Caco-2 (cell line): Measurements from ENCODE around the gene RWDD1. TPM values are rescaled to one million over a fixed set of nuclear protein-coding genes. Genes with fewer than 3 reads are reported as not detected.

Experiments
- BruUV-seq: library from RNA; stranded (reverse); fragments of 400-500 nt; replicated peaks from 2 replicates; lab custom pipeline; 2021; lab: Mats Ljungman, UMichigan
- CTCF ChIA-PET: fragments of 300-600 bp; sonication (Branson Sonifier 250); formaldehyde crosslinking; loops from one replicate; lab custom pipeline; 2022; ENCODE audit warnings: antibody characterized with exemption; lab: Charles Lee
- POLR2A ChIA-PET: fragments of 300-600 bp; sonication (Branson Sonifier 250); formaldehyde crosslinking; loops from one replicate; lab custom pipeline; 2022; ENCODE audit warnings: antibody characterized with exemption; lab: Charles Lee
- DNase-seq, 2 experiments: peaks; one replicate each; pipeline versions ENCODE4 v3.0.0 to v3.0.0-alpha.2; 2020 to 2022
- H3K27me3 ChIP-seq: replicated peaks from 2 replicates; pipeline ENCODE4 v1.6.0; 2011; ENCODE audit warnings: low read length; ENCODE audit not compliant: control insufficient read depth, insufficient read depth
- H3K36me3 ChIP-seq: 2 replicates; pipeline ENCODE4 v1.5.1; 2011; ENCODE audit warnings: low read length; ENCODE audit not compliant: control insufficient read depth, insufficient read depth
- H3K4me1 ChIP-seq: fragments of 250-450 bp; sonication (Bioruptor Pico); 2 replicates; pipeline ENCODE4 v1.5.1; 2020; ENCODE audit warnings: mild to moderate bottlenecking
- H3K4me3 ChIP-seq: 2 replicates; pipeline ENCODE4 v1.5.1; 2011; ENCODE audit warnings: low read depth, mild to moderate bottlenecking, control low read depth, low read length
- H3K9me3 ChIP-seq: fragments of 250-450 bp; sonication (Bioruptor Pico); 2 replicates; pipeline ENCODE4 v1.5.1; 2020; ENCODE audit warnings: mild to moderate bottlenecking, moderate library complexity
- H3K27ac Mint-ChIP-seq: one replicate; pipeline ENCODE4 v1.8.0; 2022; ENCODE audit warnings: mixed read lengths; ENCODE audit not compliant: unreplicated experiment
- H3K27me3 Mint-ChIP-seq: one replicate; pipeline ENCODE4 v1.8.0; 2022; ENCODE audit warnings: mixed read lengths; ENCODE audit not compliant: insufficient read depth, unreplicated experiment
- H3K36me3 Mint-ChIP-seq: one replicate; pipeline ENCODE4 v1.8.0; 2022; ENCODE audit warnings: mild to moderate bottlenecking, mixed read lengths; ENCODE audit not compliant: insufficient read depth, unreplicated experiment
- H3K4me1 Mint-ChIP-seq: one replicate; pipeline ENCODE4 v1.8.0; 2022; ENCODE audit warnings: low read depth, mixed read lengths; ENCODE audit not compliant: unreplicated experiment
- H3K4me3 Mint-ChIP-seq: one replicate; pipeline ENCODE4 v1.8.0; 2022; ENCODE audit warnings: mild to moderate bottlenecking, moderate library complexity, mixed read lengths; ENCODE audit not compliant: unreplicated experiment
- H3K9me3 Mint-ChIP-seq: one replicate; pipeline ENCODE4 v1.8.0; 2022; ENCODE audit warnings: mixed read lengths; ENCODE audit not compliant: unreplicated experiment
- intact Hi-C: fragments of 100-400 bp; cut with micrococcal nuclease; formaldehyde crosslinking; loops from one replicate; pipeline ENCODE4 v1.10.0; 2022; ENCODE audit not compliant: unreplicated experiment
- total RNA-seq: library from RNA; stranded (reverse); gene quantifications from 2 replicates; pipeline ENCODE4 v1.2.3, GENCODE V29; 2022
- TF ChIP-seq, protein P1 (sequence below), 2 experiments: fragments of 200-600 bp in 1 of 2; IDR thresholded peaks; 1 replicate in 1 of 2; 2 replicates in 1 of 2; pipeline versions ENCODE4 v1.5.1 to v1.8.0; 2011 to 2022; ENCODE audit warnings: antibody characterized with exemption in 1 of 2, control low read depth in 1 of 2, inconsistent platforms in 1 of 2, low read depth in 1 of 2, low read length in 1 of 2, mild to moderate bottlenecking in 1 of 2, moderate library complexity in 1 of 2; ENCODE audit not compliant: insufficient read depth in 1 of 2, severe bottlenecking in 1 of 2, unreplicated experiment in 1 of 2

The RWDD1 gene
- total RNA-seq, 1 experiment from 2014 or later = 35.0 TPM

- Histone ChIP-seq H3K4me1 (peaks cover 52% of the 10 kb centered on the region), H3K9me3 (no peaks in the 10 kb centered on the region), H3K36me3 (no peaks in the 10 kb centered on the region), H3K4me3 (no peak overlapping the region), H3K27me3 (no peaks in the 10 kb centered on the region)
- peaks cover 5% of the 10 kb centered on the region for H3K36me3 Mint-ChIP-seq
- intact Hi-C loops = no loop called here
- no peaks in the 10 kb centered on the region for H3K9me3 Mint-ChIP-seq
- no peak for DNase-seq
- no TSS peak for BruUV-seq
- peak overlapping the region; percentile 17 for H3K27ac Mint-ChIP-seq
- peaks cover 37% of the 10 kb centered on the region for H3K4me1 Mint-ChIP-seq
- TF ChIP-seq, protein P1, sequence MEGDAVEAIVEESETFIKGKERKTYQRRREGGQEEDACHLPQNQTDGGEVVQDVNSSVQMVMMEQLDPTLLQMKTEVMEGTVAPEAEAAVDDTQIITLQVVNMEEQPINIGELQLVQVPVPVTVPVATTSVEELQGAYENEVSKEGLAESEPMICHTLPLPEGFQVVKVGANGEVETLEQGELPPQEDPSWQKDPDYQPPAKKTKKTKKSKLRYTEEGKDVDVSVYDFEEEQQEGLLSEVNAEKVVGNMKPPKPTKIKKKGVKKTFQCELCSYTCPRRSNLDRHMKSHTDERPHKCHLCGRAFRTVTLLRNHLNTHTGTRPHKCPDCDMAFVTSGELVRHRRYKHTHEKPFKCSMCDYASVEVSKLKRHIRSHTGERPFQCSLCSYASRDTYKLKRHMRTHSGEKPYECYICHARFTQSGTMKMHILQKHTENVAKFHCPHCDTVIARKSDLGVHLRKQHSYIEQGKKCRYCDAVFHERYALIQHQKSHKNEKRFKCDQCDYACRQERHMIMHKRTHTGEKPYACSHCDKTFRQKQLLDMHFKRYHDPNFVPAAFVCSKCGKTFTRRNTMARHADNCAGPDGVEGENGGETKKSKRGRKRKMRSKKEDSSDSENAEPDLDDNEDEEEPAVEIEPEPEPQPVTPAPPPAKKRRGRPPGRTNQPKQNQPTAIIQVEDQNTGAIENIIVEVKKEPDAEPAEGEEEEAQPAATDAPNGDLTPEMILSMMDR (IDR thresholded peaks at IDR 0.05; ENCODE audit: insufficient read depth in 1 of 2, low read depth in 1 of 2, low read length in 1 of 2, severe bottlenecking in 1 of 2, unreplicated experiment in 1 of 2) = no peak
- H3K27me3 Mint-ChIP-seq = no peaks in the 10 kb centered on the region
- ChIA-PET CTCF (no interaction called here), POLR2A (no interaction called here)
- peak overlapping the region; percentile 60 for H3K4me3 Mint-ChIP-seq
Measured at GRCh38 chr6:116528133-116528532, 43.2 kb upstream of the RWDD1 start.

- Histone ChIP-seq H3K27me3 (no peaks in the 10 kb centered on the region), H3K4me3 (no peak overlapping the region), H3K36me3 (no peaks in the 10 kb centered on the region), H3K9me3 (no peaks in the 10 kb centered on the region), H3K4me1 (peaks cover 47% of the 10 kb centered on the region)
- H3K9me3 Mint-ChIP-seq = no peaks in the 10 kb centered on the region
- intact Hi-C loops = loop anchor here (1.0 kb wide), 1 partner anchor 17 kb away; the partner anchor contains the start of gene CALHM5
- peak; percentile 58 to 60 for DNase-seq
- ChIA-PET CTCF (interaction anchor here (0.9 kb wide), 1 partner anchor 17 kb away, joined by 3 read pairs; the partner anchor contains the start of gene CALHM5), POLR2A (no interaction called here)
- no TSS peak for BruUV-seq
- TF ChIP-seq, protein P1 (IDR thresholded peaks at IDR 0.05; ENCODE audit: insufficient read depth in 1 of 2, low read depth in 1 of 2, low read length in 1 of 2, severe bottlenecking in 1 of 2, unreplicated experiment in 1 of 2) = no peak
- H3K4me1 Mint-ChIP-seq = peaks cover 37% of the 10 kb centered on the region
- H3K27me3 Mint-ChIP-seq = no peaks in the 10 kb centered on the region
- H3K36me3 Mint-ChIP-seq = peaks cover 5% of the 10 kb centered on the region
- H3K4me3 Mint-ChIP-seq = peak overlapping the region; percentile 60
- H3K27ac Mint-ChIP-seq = peak overlapping the region; percentile 17
Measured at GRCh38 chr6:116528780-116529179, 42.5 kb upstream of the RWDD1 start.

DNA sequence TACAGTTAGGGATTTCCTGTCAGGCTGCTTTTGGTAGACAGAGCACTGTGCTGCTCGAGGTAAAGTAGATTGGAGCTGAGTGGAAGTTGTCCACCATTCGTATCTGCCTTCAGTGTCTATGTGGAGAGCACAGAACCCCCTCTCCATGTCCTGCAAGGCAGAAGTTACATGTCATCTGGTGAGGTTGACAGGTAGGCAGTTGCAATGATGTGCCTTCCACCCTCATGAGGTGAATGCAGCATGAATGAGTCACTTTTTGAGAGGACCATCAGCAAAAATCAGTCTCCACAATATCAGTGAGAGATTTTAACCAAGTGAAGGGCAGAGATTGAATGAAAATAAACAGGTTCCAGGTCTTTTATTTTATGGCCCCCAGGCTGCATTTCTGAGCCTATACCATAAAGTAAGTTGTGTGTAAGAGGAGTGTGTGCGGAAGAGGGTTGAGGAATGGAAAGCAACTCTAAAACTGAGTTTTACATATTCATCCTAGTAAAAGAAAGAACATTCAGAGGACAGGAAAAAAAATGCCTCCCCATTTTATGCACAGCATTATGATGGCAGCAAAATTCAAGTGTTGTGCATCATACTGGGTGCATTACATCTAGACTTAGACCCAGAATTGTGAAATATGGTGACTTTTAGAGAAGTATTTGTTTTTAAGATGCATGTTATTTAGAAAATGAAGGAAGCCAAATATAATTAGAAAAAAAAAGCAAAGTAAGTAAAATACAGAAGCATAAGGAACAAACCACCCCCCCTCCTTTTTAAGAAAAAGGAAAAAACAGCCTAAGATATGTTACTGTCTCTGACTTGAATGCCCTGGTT is 41.6 kb upstream of the RWDD1 start:
- Mint-ChIP-seq H3K36me3 (peaks cover 5% of the 10 kb centered on the region), H3K9me3 (no peaks in the 10 kb centered on the region), H3K27ac (peak overlapping the region; percentile 17), H3K4me1 (peaks cover 37% of the 10 kb centered on the region), H3K4me3 (peak overlapping the region; percentile 60), H3K27me3 (no peaks in the 10 kb centered on the region)
- Histone ChIP-seq H3K4me3 (no peak overlapping the region), H3K9me3 (no peaks in the 10 kb centered on the region), H3K4me1 (peaks cover 47% of the 10 kb centered on the region), H3K27me3 (no peaks in the 10 kb centered on the region), H3K36me3 (no peaks in the 10 kb centered on the region)
- intact Hi-C loops = loop anchor here (1.0 to 10.0 kb wide), 2 partner anchors 18 to 315 kb away; partner anchors contain the start of gene CALHM5
- TF ChIP-seq, protein P1 (IDR thresholded peaks at IDR 0.05; ENCODE audit: insufficient read depth in 1 of 2, low read depth in 1 of 2, low read length in 1 of 2, severe bottlenecking in 1 of 2, unreplicated experiment in 1 of 2) = no peak
- CTCF ChIA-PET = interaction anchor here (0.9 to 1.6 kb wide), 3 partner anchors 18 to 242 kb away, joined by 3 to 14 read pairs (median 6); partner anchors contain the start of gene CALHM5
- POLR2A ChIA-PET = interaction anchor here (1.0 kb wide), 1 partner anchor 18 kb away, joined by 4 read pairs; the partner anchor contains the start of gene CALHM5
- DNase-seq = no peak
- no TSS peak for BruUV-seq
